B cell (primary cell): ENCODE results near the gene GRB10. TPM values are rescaled to one million over a fixed set of nuclear protein-coding genes. Genes with fewer than 3 reads are reported as not detected.

Experiments used
- polyA plus RNA-seq: library from polyadenylated mRNA; depleted of rRNA; stranded (reverse); fragments of >200 nt; gene quantifications from 2 replicates; pipeline ENCODE4 v1.2.3, GENCODE V29; 2012
- total RNA-seq, 2 donors: library from RNA; stranded (reverse); fragments of 120-200 nt in 1 of 2; gene quantifications; 1 replicate in 1 of 2; 2 replicates in 1 of 2; pipeline versions ENCODE4 v1.2.3 to v1.2.4, GENCODE V29; 2013 to 2022

The GRB10 gene
- total and polyA plus RNA-seq, 2 donors (not counting 1 experiment from before 2014, with no cell fraction given) = 0.04 TPM; not detected in 1

Other genes with a start within 250 kb of the GRB10 start
- not detected in 2 replicates for gene DDC, start 217.5 kb downstream of the GRB10 start, total RNA-seq
- gene DDC, start 217.5 kb downstream of the GRB10 start, polyA plus RNA-seq = not detected in 2 replicates